Renal cortex interstitium (tissue), 11 donors: ENCODE measurements around the gene MAP3K3. TPM values are rescaled to one million over a fixed set of nuclear protein-coding genes. Genes with fewer than 3 reads are reported as not detected.
A peak's percentile ranks its signal among the peaks of the same experiment; 100 is the strongest.

ENCODE experiments used
- DNase-seq, 11 donors: peaks; one replicate each; pipeline ENCODE4 v3.0.0-alpha.2; 2013; ENCODE audit warnings: low read depth in 9 of 11, low spot score in 4 of 11; ENCODE audit errors: extremely low read depth in 1 of 11
- polyA plus RNA-seq, 3 donors: library from polyadenylated mRNA; unstranded; fragments of 120-200 nt; gene quantifications; one replicate each; pipeline ENCODE4 v1.2.1, GENCODE V29; 2013; ENCODE audit not compliant: insufficient read length in 3 of 3

The MAP3K3 gene
- polyA plus RNA-seq, 3 donors, result 25.3 to 30.9 (median 29.4) TPM

GRCh38 chr17:63681530-63681929 lies 59.3 kb downstream of the MAP3K3 start:
- DNase-seq, result no peak

- no peak for DNase-seq
These were observed 60.2 kb downstream of the MAP3K3 start for GRCh38 chr17:63682441-63682840.

GRCh38 chr17:63682981-63683380 lies 60.8 kb downstream of the MAP3K3 start:
- no peak for DNase-seq

- no peak for DNase-seq
These were observed 62.8 kb downstream of the MAP3K3 start for GRCh38 chr17:63685041-63685440.

- DNase-seq, result no peak
These were observed 63.4 kb downstream of the MAP3K3 start for GRCh38 chr17:63685578-63685977.

GRCh38 chr17:63686138-63686685 lies 64.0 kb downstream of the MAP3K3 start:
- no peak for DNase-seq

GRCh38 chr17:63688396-63689020 lies 66.3 kb downstream of the MAP3K3 start:
- no peak for DNase-seq

- no peak for DNase-seq
These were observed 67.3 kb downstream of the MAP3K3 start for GRCh38 chr17:63689479-63689878.

- DNase-seq, result no peak
These were observed 70.1 kb downstream of the MAP3K3 start for GRCh38 chr17:63692195-63692816.

- DNase-seq, result no peak
These were observed 71.3 kb downstream of the MAP3K3 start for GRCh38 chr17:63693411-63694113.

- no peak for DNase-seq
These were observed 72.2 kb downstream of the MAP3K3 start for GRCh38 chr17:63694229-63694949.

GRCh38 chr17:63694950-63695773 lies 72.9 kb downstream of the MAP3K3 start:
- no peak for DNase-seq

GRCh38 chr17:63695889-63696288 lies 73.7 kb downstream of the MAP3K3 start:
- DNase-seq, result no peak

- peak in 1 of 11 donors; percentile 15 for DNase-seq
These were observed 74.3 kb downstream of the MAP3K3 start for GRCh38 chr17:63696381-63696961.

- DNase-seq, result no peak
These were observed 75.4 kb downstream of the MAP3K3 start for GRCh38 chr17:63697341-63698286.

GRCh38 chr17:63698381-63698885 lies 76.2 kb downstream of the MAP3K3 start:
- DNase-seq, result no peak
